Skin epidermis (tissue), 12 donors: Measurements from ENCODE around the gene GNG4.
"Not testable (repeated sequence)": the region's sequence is repeated elsewhere in the genome, so short reads cannot be mapped to it uniquely, and the experiment has no call there.

Source experiments
- H3K27ac ChIP-seq, 21 experiments: fragments of 200-600 bp; sonication (generic) in 11 of 21; one replicate each; pipeline ENCODE4 v1.5.0; 2020; ENCODE audit warnings: mild to moderate bottlenecking in 3 of 21, inconsistent platforms in 2 of 21, moderate library complexity in 2 of 21
- H3K4me3 ChIP-seq, 7 experiments: fragments of 200-600 bp; sonication (generic) in 2 of 7; one replicate each; pipeline ENCODE4 v1.5.0; 2020; ENCODE audit warnings: inconsistent platforms in 2 of 7, mild to moderate bottlenecking in 2 of 7, moderate library complexity in 1 of 7

GNG4 gene

GRCh38 chr1:235632506-235633401 is 16.8 kb downstream of the GNG4 start:
- H3K27ac ChIP-seq: peak overlapping the region in 5 of 21 experiments; percentile 2 to 43 (median 22)
- H3K4me3 ChIP-seq: peak overlapping the region in 2 of 7 experiments; percentile 1

GRCh38 chr1:235631816-235632215 is 17.8 kb downstream of the GNG4 start:
- peak overlapping the region in 3 of 21 experiments; percentile 2 to 43 (median 22) for H3K27ac ChIP-seq
- no peak overlapping the region for H3K4me3 ChIP-seq

GRCh38 chr1:235628316-235629005 is 21.1 kb downstream of the GNG4 start:
- Histone ChIP-seq H3K4me3 (no peak overlapping the region), H3K27ac (no peak overlapping the region)

GRCh38 chr1:235625831-235626230 is 23.8 kb downstream of the GNG4 start:
- Histone ChIP-seq H3K4me3 (no peak overlapping the region), H3K27ac (no peak overlapping the region)

- H3K4me3 ChIP-seq: no peak overlapping the region
- H3K27ac ChIP-seq: no peak overlapping the region
Measured at GRCh38 chr1:235625340-235625739, 24.2 kb downstream of the GNG4 start.

- no peak overlapping the region for H3K27ac ChIP-seq
- H3K4me3 ChIP-seq: no peak overlapping the region
Measured at GRCh38 chr1:235624721-235625333, 24.8 kb downstream of the GNG4 start.

GRCh38 chr1:235622936-235623779 is 26.4 kb downstream of the GNG4 start:
- Histone ChIP-seq H3K4me3 (no peak overlapping the region), H3K27ac (no peak overlapping the region)

GRCh38 chr1:235619149-235619548 is 30.4 kb downstream of the GNG4 start:
- H3K4me3 ChIP-seq, H3K27ac ChIP-seq: not testable (repeated sequence)

- H3K27ac ChIP-seq: no peak overlapping the region
Measured at GRCh38 chr1:235617808-235618207, 31.8 kb downstream of the GNG4 start.

GRCh38 chr1:235617140-235617539 is 32.4 kb downstream of the GNG4 start:
- H3K27ac ChIP-seq: no peak overlapping the region
- H3K4me3 ChIP-seq: no peak overlapping the region

More at GRCh38 chr1:235617808-235618207, 31.8 kb downstream of the GNG4 start:
- H3K4me3 ChIP-seq: no peak overlapping the region

GRCh38 chr1:235614442-235614954 is 35.1 kb downstream of the GNG4 start:
- Histone ChIP-seq H3K4me3 (no peak overlapping the region), H3K27ac (no peak overlapping the region)

- H3K27ac ChIP-seq: no peak overlapping the region
- H3K4me3 ChIP-seq: no peak overlapping the region
Measured at GRCh38 chr1:235613602-235614001, 36.0 kb downstream of the GNG4 start.

GRCh38 chr1:235612761-235613160 is 36.8 kb downstream of the GNG4 start:
- no peak overlapping the region for H3K27ac ChIP-seq
- no peak overlapping the region for H3K4me3 ChIP-seq

GRCh38 chr1:235610157-235610556 is 39.4 kb downstream of the GNG4 start:
- Histone ChIP-seq H3K27ac (no peak overlapping the region), H3K4me3 (no peak overlapping the region)

GRCh38 chr1:235608278-235608677 is 41.3 kb downstream of the GNG4 start:
- H3K27ac ChIP-seq: no peak overlapping the region

GRCh38 chr1:235607284-235607683 is 42.3 kb downstream of the GNG4 start:
- H3K27ac ChIP-seq: no peak overlapping the region
- H3K4me3 ChIP-seq: no peak overlapping the region

More at GRCh38 chr1:235608278-235608677, 41.3 kb downstream of the GNG4 start:
- H3K4me3 ChIP-seq: no peak overlapping the region

- Histone ChIP-seq H3K27ac (no peak overlapping the region), H3K4me3 (no peak overlapping the region)
Measured at GRCh38 chr1:235601104-235601503, 48.5 kb downstream of the GNG4 start.

GRCh38 chr1:235599536-235599935 is 50.0 kb downstream of the GNG4 start:
- Histone ChIP-seq H3K27ac (no peak overlapping the region), H3K4me3 (no peak overlapping the region)

- Histone ChIP-seq H3K27ac (no peak overlapping the region), H3K4me3 (no peak overlapping the region)
Measured at GRCh38 chr1:235597867-235598553, 51.6 kb downstream of the GNG4 start.
